Lower leg skin (tissue), 4 donors: ENCODE measurements around the gene ASXL2. TPM values are rescaled to one million over a fixed set of nuclear protein-coding genes. Genes with fewer than 3 reads are reported as not detected.

ENCODE experiments used
- DNase-seq, 2 donors: peaks; one replicate each; pipeline ENCODE4 v3.0.0-alpha.2; 2019; ENCODE audit warnings: low spot score in 2 of 2
- H3K4me3 ChIP-seq: fragments of 200-600 bp; sonication (generic); 2 replicates; pipeline ENCODE4 v1.5.1; 2017; ENCODE audit warnings: mild to moderate bottlenecking, low read depth; ENCODE audit not compliant: poor library complexity, severe bottlenecking
- POLR2A ChIP-seq, 2 donors: fragments of 450-650 bp; IDR thresholded peaks; one replicate each; pipeline ENCODE4 v1.6.1; 2016 to 2017; ENCODE audit warnings: antibody characterized with exemption in 2 of 2, mild to moderate bottlenecking in 1 of 2, moderate library complexity in 1 of 2
- WGBS, 2 donors: methylation state at CpG; one replicate each; pipeline ENCODE4 v1.1.5; 2018; 5-methylcytosine and 5-hydroxymethylcytosine counted together
- intact Hi-C: fragments of 100-400 bp; cut with DNase I; formaldehyde crosslinking; loops from one replicate; pipeline ENCODE4 v1.15.0; 2023; ENCODE audit warnings: low total_unique reads
- total RNA-seq, 4 donors: library from RNA; depleted of rRNA; stranded (reverse); fragments of >200 nt; gene quantifications; one replicate each; pipeline ENCODE4 v1.1.0, GENCODE V29; 2016
- TF ChIP-seq, protein P1 (sequence below), 3 donors: fragments of 450-650 bp; IDR thresholded peaks; one replicate each; pipeline ENCODE4 v1.5.1; 2016; ENCODE audit warnings: antibody characterized with exemption in 3 of 3, mild to moderate bottlenecking in 3 of 3, moderate library complexity in 2 of 3

ASXL2 gene
- total RNA-seq, 4 donors from 2014 or later, result 15.1 to 21.4 (median 20.0) TPM

DNA sequence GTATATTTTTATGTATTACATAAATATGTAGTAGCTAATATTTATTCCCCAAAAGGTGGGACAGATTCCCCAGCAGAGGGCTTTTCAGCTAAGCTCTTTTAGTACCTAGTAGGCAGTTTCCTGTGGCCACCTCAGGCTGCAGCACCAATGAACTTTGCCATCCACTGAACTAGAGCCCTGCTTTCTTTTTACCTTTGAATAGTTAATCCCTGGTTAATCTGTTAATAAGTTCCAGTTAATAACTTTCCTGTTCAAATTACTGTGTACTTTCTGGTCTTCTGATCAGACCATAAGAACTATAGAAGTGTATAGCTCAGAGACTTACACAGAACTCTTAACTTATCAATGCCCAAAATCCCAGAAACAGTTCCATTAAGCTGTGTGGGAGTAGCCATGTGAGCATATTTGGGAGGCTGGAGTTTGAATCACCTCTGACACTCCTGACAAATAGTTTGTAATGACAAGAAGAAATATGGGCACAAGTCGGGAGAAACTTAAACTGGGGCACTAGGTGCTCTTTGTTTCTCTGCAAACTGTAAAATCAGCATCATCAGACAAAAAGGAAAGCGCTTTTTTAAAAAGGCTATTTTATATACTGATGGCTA lies 40.0 kb downstream of the ASXL2 start:
- H3K4me3 ChIP-seq, result no peak overlapping the region
- intact Hi-C loops, result no loop called here
- TF ChIP-seq, protein P1, sequence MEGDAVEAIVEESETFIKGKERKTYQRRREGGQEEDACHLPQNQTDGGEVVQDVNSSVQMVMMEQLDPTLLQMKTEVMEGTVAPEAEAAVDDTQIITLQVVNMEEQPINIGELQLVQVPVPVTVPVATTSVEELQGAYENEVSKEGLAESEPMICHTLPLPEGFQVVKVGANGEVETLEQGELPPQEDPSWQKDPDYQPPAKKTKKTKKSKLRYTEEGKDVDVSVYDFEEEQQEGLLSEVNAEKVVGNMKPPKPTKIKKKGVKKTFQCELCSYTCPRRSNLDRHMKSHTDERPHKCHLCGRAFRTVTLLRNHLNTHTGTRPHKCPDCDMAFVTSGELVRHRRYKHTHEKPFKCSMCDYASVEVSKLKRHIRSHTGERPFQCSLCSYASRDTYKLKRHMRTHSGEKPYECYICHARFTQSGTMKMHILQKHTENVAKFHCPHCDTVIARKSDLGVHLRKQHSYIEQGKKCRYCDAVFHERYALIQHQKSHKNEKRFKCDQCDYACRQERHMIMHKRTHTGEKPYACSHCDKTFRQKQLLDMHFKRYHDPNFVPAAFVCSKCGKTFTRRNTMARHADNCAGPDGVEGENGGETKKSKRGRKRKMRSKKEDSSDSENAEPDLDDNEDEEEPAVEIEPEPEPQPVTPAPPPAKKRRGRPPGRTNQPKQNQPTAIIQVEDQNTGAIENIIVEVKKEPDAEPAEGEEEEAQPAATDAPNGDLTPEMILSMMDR (IDR thresholded peaks at IDR 0.05), result no peak
- no peak for TF ChIP-seq POLR2A (IDR thresholded peaks at IDR 0.05)
- no peak for DNase-seq
- 87 to 89% methylated on average over 2 of the region's 2 CpGs for WGBS, 2 donors

DNA sequence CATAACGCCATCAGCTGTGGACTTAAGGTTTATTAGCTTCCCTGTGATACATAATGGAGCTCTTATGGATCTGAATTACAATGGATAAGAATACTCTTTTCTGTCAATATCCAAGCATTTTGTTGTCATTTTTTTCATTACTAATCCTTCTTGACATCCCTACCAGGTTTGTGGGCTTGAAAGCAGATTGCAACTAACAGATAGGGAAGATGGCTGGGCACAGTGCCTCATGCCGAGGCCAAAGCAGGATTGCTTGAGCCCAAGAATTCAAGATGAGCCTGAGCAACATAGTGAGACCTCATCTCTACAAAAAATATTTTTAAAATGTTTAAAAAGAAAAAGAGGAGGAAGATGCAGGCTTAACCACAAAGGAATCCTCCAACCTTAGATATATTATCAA lies 42.4 kb downstream of the ASXL2 start:
- WGBS, 2 donors, result 85 to 88% methylated on average over 2 of the region's 2 CpGs
- H3K4me3 ChIP-seq, result no peak overlapping the region
- DNase-seq, result no peak

DNA sequence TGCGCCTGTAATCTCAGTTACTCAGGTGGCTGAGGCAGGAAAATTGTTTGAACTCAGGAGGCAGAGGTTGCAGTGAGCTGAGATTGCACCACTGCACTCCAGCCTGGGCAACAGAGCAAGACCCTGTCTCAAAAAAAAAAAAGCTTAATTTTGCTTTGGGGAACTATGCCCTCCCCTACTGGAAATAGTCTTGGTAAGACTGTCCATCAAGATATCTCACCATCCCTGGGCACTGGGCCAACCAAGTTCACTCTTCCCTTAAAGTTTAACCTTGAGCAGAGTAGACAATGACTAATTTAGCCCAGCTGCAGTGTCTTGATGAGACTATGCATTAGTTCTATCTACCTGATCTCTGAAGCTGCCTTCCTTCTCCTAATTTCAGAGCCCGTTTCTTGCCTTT lies 44.7 kb downstream of the ASXL2 start:
- TF ChIP-seq, protein P1 (IDR thresholded peaks at IDR 0.05), result no peak
- TF ChIP-seq POLR2A (IDR thresholded peaks at IDR 0.05), result no peak
- DNase-seq, result no peak
- no peak overlapping the region for H3K4me3 ChIP-seq
- intact Hi-C loops, result no loop called here
- 91 to 97% methylated on average over 2 of the region's 2 CpGs for WGBS, 2 donors

More for the DNA sequence above, 42.4 kb downstream of the ASXL2 start:
- no peak for TF ChIP-seq POLR2A (IDR thresholded peaks at IDR 0.05)
- TF ChIP-seq, protein P1 (IDR thresholded peaks at IDR 0.05), result no peak
- intact Hi-C loops, result no loop called here

DNA sequence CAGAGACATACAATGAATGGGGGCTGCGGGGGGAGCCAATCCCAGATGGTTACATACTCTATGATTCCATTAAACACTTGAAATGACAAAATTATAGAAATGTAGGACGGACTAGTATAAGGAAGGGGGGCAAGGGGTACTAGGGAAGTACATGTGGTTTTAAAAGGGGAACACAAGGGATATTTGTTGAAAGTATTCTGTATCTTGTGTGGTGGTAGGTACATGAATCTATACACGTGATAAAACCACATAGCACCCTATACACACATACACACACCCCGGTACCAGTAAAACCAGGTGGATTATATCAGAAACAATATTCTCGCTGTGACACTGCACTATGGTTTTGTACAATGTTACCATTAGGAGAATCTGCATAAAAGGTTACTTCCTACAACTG lies 45.4 kb downstream of the ASXL2 start:
- TF ChIP-seq, protein P1 (IDR thresholded peaks at IDR 0.05), result no peak
- TF ChIP-seq POLR2A (IDR thresholded peaks at IDR 0.05), result no peak
- no peak overlapping the region for H3K4me3 ChIP-seq
- no peak for DNase-seq
- intact Hi-C loops, result no loop called here
- 84 to 97% methylated on average over 5 of the region's 5 CpGs for WGBS, 2 donors

DNA sequence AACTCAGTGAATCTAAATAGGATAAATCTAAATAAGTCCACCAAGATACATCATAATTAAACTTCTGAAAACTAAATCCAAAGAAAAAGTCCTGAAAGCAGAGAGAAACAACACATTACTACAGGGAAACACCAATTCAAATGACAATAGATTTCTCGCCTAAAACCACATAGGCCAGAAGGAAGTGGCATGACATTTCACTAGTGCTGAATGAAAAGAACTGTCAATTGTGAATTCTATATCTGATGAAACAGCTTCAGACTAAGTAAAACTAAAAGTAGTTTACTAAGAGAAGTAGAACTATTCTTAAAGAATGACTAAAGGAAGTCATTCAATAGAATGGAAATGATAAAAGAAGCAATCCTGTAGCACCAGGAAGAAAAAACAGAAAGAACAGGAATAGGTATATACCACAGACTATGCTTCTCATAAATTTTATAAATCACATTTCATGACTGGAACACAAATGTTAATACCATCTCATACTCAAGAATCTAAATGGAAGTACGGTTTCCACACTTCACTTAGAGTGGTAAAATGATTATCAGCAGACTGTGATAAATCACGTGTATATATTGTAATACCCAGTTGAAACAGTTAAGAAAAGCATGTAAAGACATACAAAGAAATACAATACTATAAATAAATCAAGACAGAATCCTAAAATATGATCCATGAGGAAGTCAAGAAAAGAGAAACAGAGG lies 46.4 kb downstream of the ASXL2 start:
- no peak overlapping the region for H3K4me3 ChIP-seq
- DNase-seq, result no peak
- intact Hi-C loops, result no loop called here
- WGBS, 2 donors, result 88 to 94% methylated on average over 3 of the region's 3 CpGs
- TF ChIP-seq, protein P1 (IDR thresholded peaks at IDR 0.05), result no peak
- no peak for TF ChIP-seq POLR2A (IDR thresholded peaks at IDR 0.05)
